Kidney epithelial cell (primary cell): Measurements from ENCODE around the gene COMMD2. TPM values are rescaled to one million over a fixed set of nuclear protein-coding genes. Genes with fewer than 3 reads are reported as not detected.
A peak's percentile ranks its signal among the peaks of the same experiment; 100 is the strongest.

ENCODE experiments used
- DNase-seq: peaks from one replicate; pipeline ENCODE4 v3.0.0-alpha.2; 2010; ENCODE audit warnings: low read depth
- H3K27me3 ChIP-seq: 2 replicates; pipeline ENCODE4 v1.6.0; 2011; ENCODE audit warnings: low read length; ENCODE audit not compliant: control insufficient read depth, insufficient read depth
- H3K36me3 ChIP-seq: 2 replicates; pipeline ENCODE4 v1.5.1; 2011; ENCODE audit warnings: low read length; ENCODE audit not compliant: control insufficient read depth, insufficient read depth
- H3K4me3 ChIP-seq: 2 replicates; pipeline ENCODE4 v1.5.1; 2011; ENCODE audit warnings: low read depth, mild to moderate bottlenecking, control low read depth, low read length
- CTCF ChIP-seq: IDR thresholded peaks from 2 replicates; pipeline ENCODE4 v1.5.1; 2011; ENCODE audit warnings: mild to moderate bottlenecking, moderate library complexity, low read length, control low read depth, inconsistent platforms; ENCODE audit not compliant: insufficient read depth, poor library complexity, severe bottlenecking
- total RNA-seq: library from RNA; depleted of rRNA; stranded (reverse); fragments of >200 nt; gene quantifications from 2 replicates; pipeline ENCODE4 v1.2.3, GENCODE V29; 2015

The COMMD2 gene
- total RNA-seq, 1 donor from 2014 or later, result 31.9 TPM

- no peaks in the 10 kb centered on the region for H3K36me3 ChIP-seq
- no peak for TF ChIP-seq CTCF
- H3K4me3 ChIP-seq, result no peak overlapping the region
- H3K27me3 ChIP-seq, result no peaks in the 10 kb centered on the region
- peak; percentile 21 for DNase-seq
Observed at GRCh38 chr3:149702691-149703441, 49.4 kb downstream of the COMMD2 start.

DNA sequence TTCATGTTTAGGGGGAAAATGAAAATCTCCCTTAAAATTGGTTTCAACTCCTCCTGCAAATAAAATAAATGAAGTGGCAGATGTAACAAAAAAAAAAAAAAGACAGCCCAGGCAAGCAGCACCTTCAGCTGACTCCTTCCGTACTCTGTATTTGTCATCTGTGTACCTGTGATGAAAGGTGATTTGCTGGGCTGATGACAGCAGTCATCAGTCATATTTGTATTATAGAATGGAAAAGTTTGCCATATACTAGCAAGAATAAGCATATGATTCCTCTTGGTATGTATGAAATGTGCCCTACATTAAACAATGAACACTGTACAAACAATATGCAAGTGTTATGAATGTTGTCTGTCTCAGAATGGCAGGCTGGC is 50.3 kb downstream of the COMMD2 start:
- DNase-seq, result no peak
- Histone ChIP-seq H3K27me3 (no peaks in the 10 kb centered on the region), H3K4me3 (no peak overlapping the region), H3K36me3 (no peaks in the 10 kb centered on the region)
- TF ChIP-seq CTCF, result no peak

GRCh38 chr3:149701206-149701976 is 50.9 kb downstream of the COMMD2 start:
- no peak for DNase-seq
- Histone ChIP-seq H3K4me3 (no peak overlapping the region), H3K36me3 (no peaks in the 10 kb centered on the region), H3K27me3 (no peaks in the 10 kb centered on the region)
- TF ChIP-seq CTCF, result no peak

Other genes starting within 250 kb of the COMMD2 start
- gene WWTR1, start 94.5 kb downstream of the COMMD2 start, total RNA-seq, result 42.1 and 50.4 TPM in 2 replicates
- not detected in 2 replicates for gene ANKUB1, start 40.1 kb upstream of the COMMD2 start, total RNA-seq
- gene RNF13, start 60.7 kb upstream of the COMMD2 start, total RNA-seq, result 34.6 and 43.4 TPM in 2 replicates
- 97.1 and 98.0 TPM in 2 replicates for gene PFN2, start 218.4 kb upstream of the COMMD2 start, total RNA-seq